Urothelium cell line (cell line): ENCODE results near the gene BACH2.
"Not testable (repeated sequence)": the region's sequence is repeated elsewhere in the genome, so short reads cannot be mapped to it uniquely, and the experiment has no call there.

Source experiments
- DNase-seq: peaks from one replicate; pipeline ENCODE4 v3.0.0; 2011; ENCODE audit warnings: low spot score, mixed read lengths
- FAIRE-seq: peaks from 2 replicates; lab custom pipeline; 2011; peaks lifted over from hg19 to GRCh38; lab: Jason Lieb, UNC

BACH2 gene

DNA sequence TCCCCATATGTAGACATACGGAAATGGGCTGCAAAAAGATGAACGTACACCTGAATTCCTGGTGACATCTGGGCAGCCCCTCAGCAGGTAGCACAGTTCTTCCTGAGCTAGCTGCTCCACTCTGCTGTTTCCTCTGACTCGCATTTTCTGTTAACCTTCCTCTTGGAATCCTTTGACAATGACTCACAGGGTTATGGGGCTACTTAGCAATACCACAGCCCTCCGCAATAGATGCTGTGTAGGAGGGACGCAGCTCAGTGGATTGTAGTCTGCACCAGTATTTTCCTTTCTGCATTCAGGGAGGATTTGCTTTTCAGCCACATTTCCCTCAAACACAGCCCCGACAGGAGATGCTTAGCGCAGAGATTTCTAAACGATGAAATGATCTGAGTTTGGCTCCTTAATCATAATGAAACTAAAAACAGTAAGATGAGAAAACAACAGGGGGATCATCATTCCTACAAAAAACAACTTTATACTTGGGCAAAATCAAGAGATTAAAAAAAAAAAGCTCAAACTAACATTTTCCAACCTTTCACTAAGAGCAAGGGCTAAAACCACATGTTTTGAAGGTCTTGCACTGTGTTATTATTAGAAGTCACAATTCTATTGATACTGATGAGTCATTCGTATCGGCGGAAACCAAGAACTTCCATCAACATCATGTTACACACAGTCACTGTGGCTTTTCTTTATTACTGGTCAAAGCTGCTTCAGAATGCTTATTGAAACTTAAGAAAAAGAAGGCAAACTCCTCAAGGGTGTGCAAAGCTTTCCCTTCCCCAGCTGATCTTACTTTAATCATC, 12.2 kb downstream of the BACH2 start:
- FAIRE-seq: no peak

DNA sequence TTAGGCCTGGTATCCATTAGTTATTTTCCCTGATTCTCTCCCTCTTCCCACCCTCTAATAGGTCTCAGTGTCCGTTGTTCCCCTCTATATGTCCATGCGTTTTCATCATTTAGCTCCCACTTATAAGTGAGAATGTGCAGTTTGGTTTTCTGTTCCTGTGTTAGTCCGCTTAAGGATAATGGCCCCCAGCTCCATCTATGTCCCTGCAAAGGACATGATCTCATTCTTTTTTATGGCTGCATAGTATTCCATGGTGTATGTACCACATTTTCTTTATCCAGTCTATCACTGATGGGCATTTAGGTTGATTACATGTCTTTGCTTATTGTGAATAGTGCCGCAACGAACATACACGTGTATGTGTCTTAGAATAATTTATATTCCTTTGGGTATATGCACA, 14.4 kb downstream of the BACH2 start:
- not testable (repeated sequence) for FAIRE-seq, DNase-seq

More for the DNA sequence above, 12.2 kb downstream of the BACH2 start:
- peak; percentile 81 for DNase-seq

DNA sequence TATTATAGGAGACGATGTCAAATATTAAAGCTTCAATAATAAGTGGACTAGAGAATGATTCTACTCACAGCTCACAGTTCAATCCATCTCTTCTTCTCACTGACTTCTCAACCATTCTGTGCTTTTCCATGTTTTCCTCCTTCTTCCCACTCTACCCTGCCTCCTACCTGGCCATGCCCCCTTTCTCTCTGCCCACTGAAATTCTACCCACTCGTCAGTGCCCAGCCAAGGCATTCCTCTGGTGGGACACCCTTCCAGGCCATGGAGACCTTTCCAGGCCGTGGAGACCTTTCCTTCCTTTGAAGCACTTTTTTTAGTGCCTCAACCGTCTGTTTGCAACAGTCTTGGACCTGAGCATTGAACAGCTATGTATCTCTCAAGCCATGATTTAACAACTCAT, 18.5 kb downstream of the BACH2 start:
- FAIRE-seq (no peak), DNase-seq (no peak)

DNA sequence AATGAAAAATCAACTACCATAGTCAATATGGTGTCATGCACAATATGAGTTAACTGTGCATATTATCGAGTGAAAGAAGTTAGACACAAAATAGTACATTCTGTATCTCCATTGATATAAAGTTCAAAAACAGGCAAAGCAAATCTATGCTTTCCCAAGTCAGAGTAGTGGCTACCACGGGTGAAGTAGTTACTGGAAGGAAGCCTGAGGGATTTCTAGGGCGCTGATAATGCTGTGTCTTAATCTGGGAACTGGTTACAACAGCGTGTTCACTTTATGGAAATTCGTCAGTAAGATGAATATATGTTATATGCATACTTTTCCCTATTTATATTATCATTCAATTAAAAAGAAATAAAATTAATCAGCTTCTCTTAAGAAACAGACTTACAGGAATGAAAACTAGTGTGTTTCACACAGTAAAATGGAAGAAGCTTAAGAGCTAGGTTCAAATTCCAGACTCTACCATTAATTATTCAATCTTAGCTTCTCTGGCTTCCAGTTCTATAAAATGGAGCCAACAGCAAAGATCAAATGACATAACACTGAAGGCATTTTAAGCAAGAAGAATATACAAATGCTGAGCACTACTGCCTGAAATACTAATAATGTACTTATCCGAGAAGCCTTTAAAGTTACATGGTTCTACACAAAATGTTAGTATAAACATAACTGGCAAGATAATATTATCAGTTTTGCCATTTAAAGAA, 19.2 kb downstream of the BACH2 start:
- DNase-seq: no peak
- FAIRE-seq: no peak

DNA sequence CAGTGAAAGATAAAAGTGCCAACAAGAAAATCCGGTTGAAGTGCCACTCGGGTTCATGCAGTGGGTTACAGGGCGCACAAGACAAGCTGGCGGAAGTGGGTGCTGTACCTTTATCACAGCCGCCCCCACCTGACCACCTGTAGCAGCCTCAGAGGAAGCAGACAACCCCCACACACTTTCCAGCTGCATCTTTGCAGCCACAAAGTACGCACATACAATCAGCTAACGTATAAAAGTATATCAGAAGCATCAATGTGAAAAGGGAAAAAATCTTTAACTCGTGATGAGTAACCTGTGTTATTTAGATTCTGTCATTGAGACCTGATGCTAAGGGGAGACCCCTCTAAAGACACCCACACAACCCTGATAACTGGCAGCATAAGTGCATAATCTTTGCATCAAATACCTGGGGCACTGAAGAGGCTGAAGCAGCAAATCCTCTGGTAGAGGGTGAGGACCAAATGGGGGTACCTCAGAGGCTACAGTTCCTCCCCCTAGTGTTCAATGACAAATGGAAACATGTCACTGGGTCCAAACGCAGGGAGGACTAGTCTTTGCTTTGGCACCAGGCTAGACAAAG, 22.1 kb downstream of the BACH2 start:
- FAIRE-seq (no peak), DNase-seq (no peak)

DNA sequence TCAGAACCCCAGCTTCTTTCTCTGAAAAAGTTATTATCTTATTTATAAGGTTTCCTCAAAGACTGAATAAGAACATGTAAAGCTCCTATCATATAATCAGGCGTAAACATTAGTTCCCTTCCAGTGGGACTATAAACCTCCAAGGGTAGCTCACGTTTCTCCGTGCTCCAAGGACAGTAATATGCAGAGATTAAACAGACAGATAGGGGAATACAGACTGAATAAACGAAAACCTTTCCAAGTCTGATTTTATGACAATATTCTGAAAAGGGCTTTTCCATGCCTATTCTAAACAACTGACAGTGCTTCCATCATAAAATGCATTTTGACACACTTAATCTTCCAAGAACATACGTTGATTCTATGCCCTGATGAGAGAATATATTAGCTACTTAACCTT, 22.8 kb downstream of the BACH2 start:
- FAIRE-seq: no peak
- no peak for DNase-seq

DNA sequence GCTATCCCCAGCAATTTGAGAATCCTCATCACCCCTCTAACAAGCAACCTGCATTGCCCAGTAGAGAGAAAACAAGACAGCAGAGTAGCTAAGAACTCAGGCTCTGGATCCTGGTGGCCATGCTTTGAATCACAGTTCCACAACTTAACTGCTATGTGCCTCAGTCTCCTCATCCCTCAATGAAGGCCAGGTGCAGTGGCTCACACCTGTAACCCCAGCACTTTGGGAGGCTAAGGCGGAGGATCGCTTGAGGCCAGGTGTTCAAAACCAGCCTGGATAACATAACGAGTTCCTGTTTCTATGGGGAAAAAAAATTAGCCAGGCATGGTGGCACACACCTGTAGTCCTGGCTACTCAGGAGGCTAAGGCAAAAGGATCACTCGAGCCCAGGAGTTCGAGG, 23.7 kb downstream of the BACH2 start:
- no peak for FAIRE-seq

DNA sequence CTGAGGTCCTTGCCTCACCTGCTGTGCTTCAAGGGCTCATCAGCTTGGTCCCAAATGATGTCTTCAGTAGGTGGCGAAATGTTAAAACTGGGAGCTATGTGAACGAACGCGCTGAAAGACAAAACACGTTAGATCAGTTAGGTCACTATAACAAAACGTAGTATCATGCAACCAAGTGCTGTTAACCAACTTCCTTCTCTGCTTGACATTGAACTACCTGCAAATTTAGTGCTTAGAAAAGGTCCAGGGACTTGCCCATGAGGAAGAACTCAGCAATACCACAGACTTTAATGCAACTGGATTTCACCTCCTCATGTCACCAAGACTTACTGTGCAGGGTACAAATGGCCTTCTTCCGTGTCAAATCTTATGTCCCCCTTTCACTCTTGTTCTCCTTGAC, 24.8 kb downstream of the BACH2 start:
- DNase-seq (no peak), FAIRE-seq (no peak)

More for the DNA sequence above, 23.7 kb downstream of the BACH2 start:
- DNase-seq: no peak

DNA sequence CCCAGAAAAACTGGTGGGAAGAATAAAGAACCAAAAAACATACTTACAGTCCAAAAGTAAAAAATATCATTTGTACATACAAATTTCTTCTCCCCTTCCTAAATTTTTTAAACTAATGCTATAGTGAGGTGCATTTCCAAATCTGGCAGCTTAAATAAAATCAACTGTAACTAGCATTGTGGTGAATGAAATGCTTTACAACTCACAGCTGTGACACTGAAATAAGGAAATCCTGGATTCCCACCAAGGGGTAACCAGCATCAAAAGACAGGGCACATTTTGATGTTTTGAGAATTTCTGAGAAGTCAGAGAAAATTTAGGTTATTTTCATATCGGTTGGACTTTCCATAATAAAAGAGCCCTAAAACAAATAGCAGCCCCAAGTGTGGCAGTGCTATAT, 27.3 kb downstream of the BACH2 start:
- DNase-seq: no peak
- FAIRE-seq: no peak

DNA sequence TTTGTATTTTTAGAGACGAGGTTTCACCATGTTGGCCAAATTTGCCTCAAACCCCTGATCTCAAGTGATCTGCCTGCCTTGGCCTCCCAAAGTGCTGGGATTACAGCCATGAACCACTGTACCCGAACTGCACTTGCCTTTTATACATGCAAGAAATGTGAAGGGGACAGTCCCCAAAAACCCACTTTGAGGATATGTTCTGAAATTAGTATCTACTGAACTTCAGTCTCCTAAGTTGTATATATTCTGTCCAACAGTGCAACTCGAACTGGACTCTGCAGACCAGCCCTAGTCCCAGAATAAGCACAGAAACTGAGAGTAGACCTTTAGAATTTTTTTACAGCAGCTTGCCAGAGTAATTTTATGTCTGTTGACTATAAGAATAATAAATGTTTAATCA, 28.5 kb downstream of the BACH2 start:
- FAIRE-seq (no peak), DNase-seq (no peak)

DNA sequence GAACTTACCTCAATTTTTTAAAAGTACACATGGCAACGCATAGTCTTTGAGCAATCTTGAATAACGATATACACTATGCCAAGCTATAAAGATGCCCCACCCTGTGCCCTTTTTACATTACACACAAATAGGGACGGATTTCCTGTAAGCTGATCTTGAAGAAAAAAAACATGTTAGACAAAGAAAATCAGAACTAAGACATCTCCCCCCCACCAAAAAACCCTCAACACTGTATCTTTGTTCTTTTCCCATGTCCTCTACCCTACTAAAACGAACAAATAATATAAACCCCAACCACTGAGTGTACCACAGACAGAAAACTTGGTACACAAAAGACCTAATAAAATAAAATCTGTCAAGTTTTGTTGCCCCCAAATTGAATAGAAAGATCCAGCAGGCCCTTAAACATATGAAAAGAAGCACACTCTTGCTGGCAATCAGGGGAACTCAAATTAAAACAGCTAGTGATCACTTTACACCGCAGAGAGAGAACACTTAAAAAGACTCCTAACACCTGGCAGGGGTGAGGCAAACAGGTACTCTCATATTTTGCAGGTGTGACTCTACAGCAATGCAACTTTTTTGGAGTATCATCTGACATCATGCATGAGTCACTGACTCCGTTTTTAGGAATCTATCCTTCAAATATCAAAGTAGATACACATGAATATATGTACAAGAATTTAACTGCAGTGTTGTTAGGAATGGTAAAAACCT, 29.6 kb downstream of the BACH2 start:
- DNase-seq: no peak
- FAIRE-seq: no peak

DNA sequence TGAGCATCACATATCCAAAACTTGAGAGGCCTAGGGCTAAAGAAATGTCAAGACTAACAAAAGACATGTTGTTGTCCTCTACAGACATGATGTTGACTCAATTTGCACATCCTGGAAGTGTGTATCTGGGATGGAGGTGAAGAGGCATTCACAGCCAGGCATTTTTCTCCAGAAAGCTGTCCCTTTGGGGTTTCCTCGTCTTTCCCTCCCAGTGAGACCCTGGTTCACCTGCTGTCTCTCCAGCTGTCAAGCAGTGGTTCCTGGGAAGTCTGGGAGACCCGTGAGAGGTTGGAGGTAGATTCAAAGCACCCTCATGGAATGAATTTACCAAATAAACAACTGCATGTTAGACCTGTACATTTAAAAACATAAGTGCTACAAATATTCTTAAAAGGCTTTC, 32.1 kb downstream of the BACH2 start:
- FAIRE-seq: no peak
- no peak for DNase-seq

DNA sequence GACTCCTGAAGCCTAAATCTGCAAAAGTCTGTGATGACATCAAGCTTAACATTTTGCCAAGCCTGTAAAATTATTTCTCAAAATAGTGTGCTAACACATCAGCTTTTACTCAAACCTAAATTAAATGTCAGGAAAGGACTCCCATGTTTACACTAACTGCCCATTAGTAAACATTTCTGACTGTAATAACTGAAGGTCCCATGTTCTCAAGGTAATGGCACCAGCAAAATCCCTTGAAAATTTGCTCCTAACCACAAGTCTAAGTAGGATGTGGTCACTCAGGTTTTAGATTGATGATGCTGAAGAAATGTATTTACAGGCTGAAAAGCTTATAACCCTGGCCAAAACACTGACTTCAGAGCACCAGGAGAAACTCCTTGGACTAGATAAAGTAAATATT, 33.0 kb downstream of the BACH2 start:
- FAIRE-seq: no peak
- no peak for DNase-seq

DNA sequence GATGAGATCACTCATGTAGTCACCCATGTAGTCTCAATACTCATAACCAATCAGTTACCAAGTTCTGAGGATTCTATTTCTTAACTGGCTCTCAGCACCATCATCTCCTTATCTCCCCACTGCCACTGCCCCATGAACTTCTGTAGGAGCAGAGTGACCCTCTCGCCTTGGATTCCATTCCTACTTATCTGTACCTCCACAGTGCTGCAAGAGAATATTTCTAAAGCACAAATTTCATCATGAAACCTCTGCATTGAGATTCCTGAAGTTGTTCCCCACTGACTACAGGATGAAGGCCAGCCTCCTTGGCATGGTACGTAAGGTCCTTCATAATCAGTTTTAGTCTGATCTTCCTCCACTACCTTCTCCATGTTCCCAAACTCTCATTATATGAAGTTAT, 34.8 kb downstream of the BACH2 start:
- DNase-seq (no peak), FAIRE-seq (no peak)

DNA sequence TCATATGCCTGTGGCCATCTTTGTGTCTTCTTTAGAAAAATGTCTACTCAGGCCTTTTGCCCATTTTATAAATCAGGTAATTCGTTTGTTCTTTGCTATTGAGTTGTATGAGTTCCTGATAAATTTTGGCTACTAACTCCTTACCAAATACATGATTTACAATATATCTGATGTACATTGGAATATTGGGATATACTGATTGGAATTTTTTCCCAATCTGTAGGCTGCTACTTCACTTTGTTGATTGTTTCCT, 39.2 kb downstream of the BACH2 start:
- FAIRE-seq: no peak
- DNase-seq: no peak

DNA sequence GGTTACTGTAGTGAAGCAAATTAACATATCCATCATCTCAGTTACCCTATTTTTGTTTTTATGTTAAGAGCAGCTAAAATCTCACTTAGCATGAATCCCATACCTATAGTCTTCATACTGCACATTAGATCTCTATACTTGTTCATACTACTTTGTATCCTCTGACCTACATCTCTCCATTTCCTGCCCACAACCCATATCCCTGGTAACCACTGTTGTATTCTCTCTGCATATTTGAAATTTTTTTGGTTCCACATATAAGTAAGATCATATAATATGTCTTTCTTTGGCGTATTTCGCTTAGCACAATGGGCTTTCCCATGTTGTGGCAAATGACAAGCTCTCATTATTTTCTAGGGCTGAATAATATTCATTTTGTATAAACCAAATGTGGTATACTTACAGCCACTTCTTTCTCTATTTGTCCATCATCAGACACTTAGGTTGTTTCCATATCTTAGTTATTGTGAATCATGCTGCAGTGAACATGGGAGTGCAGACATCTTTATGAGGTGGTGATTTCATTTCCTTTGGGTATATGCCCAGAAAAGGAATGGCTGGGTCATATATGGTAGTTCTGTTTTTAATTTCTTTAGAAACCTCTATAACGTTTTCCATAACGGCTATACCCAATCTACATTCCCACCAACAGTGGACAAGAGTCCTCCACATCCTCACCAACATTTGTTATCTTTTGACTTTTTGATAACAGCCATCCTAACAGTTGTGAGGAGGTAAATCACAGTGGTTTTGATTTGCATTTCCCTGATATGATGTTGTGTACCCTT, 39.8 kb downstream of the BACH2 start:
- FAIRE-seq: no peak

DNA sequence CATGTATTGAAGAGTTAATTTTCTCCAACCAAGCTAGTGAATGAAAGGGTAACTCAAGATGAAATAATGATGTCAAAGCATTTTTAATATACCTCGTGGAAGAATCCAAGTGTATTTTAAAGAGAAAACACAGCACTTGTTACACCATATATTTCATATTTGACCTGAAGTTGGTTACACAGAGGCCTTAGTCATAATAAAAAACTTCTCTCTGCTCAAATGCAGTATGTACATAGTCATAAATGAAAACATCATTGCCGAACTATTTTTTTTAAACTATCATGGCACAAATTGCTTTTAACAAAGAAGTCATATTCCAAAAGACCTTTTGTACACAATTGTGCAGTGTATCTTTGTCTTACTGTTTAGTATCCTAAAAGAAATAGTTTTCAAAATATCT, 43.0 kb downstream of the BACH2 start:
- FAIRE-seq: no peak

More for the DNA sequence above, 39.8 kb downstream of the BACH2 start:
- DNase-seq: no peak

DNA sequence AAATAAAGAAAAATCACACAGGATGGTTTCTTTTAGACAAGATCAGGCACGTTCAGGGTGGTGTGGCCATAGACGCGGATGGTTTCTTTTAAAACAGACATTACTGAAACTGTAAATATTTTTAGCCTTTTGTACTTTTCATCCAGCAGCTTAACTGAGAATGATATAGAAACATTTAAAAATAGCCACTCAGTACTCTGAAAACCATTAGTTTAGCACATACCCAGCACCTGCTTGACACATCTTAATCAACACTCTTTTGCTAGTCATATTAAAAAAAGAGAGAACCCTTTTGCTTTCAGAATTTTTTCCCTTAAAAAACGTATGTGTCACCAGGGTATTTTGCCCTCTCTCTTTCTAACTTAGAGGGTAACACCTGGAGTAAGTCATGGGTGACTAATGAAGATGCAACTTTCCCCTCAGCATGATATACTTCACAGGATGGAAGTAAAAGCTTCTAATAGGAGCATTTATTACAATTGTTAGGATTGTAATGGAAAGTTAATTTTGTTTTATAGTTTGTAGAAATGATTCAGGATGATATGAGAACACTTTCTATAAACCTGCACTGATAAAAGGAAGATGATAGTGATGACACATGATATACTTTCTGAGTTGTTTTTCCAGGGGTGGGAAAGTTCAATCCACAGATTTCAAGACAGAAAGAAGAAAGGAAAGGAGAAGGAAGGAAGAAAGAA, 45.2 kb downstream of the BACH2 start:
- FAIRE-seq (no peak), DNase-seq (no peak)

More for the DNA sequence above, 43.0 kb downstream of the BACH2 start:
- DNase-seq: no peak

DNA sequence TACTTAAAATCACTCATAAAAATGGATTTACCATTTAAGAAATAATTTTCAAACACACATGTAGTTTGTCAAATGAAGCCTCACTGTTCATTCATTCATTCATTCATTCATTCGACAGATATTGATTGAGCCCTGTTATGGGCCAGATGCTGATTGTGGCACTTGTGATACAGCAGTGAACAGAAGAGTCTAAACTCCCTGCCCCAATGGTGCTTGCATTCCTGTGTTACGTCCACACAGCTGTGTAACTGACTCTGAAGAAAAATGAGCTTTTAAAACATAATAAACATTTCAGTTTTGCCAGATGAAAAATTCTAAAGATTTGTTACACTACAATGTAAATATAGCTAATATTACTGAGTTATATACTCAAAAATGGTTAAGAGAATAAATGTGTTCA, 46.2 kb downstream of the BACH2 start:
- no peak for FAIRE-seq
- DNase-seq: no peak

DNA sequence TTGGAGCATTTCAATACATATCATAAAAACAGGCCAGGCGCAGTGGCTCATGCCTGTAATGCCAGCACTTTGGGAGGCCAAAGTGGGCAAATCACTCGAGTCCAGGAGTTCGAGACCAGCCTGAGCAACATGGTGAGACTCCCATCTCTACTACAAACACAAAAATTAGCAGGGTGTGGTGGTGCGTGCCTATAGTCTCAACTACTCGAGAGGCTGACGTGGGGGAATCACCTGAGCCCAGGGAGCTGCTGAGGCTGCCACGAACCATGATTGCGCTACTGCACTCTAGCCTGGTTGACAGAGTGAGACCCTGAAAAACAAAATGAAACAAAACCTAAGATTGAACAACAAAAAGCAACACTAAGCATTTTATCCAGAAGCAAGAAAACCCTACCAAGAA, 47.2 kb downstream of the BACH2 start:
- DNase-seq (no peak), FAIRE-seq (no peak)
